C4-2B (cell line): ENCODE data around the gene BAHCC1.

Source experiments
- CTCF ChIP-seq: fragments of 450-650 bp; conservative IDR thresholded peaks from 2 replicates; pipeline ENCODE4 v1.5.1; 2017; ENCODE audit warnings: mild to moderate bottlenecking
- ZFX ChIP-seq: fragments of 450-650 bp; IDR thresholded peaks from 2 replicates; pipeline ENCODE4 v1.6.1; 2017

- no peak for TF ChIP-seq CTCF
- no peak for TF ChIP-seq ZFX
These were observed 32.9 kb downstream of the BAHCC1 start for GRCh38 chr17:81428121-81428515.
